AG09319 (cell line): ENCODE measurements around the gene ACSM2B.
"Not testable (repeated sequence)": the region's sequence is repeated elsewhere in the genome, so short reads cannot be mapped to it uniquely, and the experiment has no call there.

Experiments
- DNase-seq: peaks from one replicate; pipeline ENCODE4 v3.0.0-alpha.2; 2010; ENCODE audit warnings: low read depth; ENCODE audit errors: extremely low read depth
- TF ChIP-seq, protein P1 (sequence below): IDR thresholded peaks from 2 replicates; pipeline ENCODE4 v1.5.1; 2011; ENCODE audit warnings: low read depth, mild to moderate bottlenecking, inconsistent platforms, low read length, moderate library complexity

The ACSM2B gene

DNA sequence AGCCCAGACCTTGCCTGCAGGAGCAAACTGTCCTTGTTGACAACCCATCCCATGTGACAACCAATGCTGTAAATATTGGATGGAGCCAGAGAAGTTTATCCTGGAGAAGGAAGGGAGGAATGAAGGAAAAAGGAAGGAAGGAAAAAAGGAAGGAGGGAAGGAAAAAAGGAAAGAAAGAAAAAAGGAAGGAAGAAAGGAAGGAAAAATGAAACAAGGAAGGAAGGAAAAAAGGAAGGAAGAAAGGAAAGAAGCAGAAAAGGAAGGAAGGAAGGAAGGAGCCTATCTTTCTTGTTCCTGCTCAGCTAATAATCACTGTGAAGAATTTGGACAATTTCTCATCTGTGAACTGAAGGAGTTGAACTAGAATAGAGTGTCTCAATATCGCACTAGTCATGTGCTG, 56.1 kb downstream of the ACSM2B start:
- DNase-seq, result no peak
- TF ChIP-seq, protein P1, sequence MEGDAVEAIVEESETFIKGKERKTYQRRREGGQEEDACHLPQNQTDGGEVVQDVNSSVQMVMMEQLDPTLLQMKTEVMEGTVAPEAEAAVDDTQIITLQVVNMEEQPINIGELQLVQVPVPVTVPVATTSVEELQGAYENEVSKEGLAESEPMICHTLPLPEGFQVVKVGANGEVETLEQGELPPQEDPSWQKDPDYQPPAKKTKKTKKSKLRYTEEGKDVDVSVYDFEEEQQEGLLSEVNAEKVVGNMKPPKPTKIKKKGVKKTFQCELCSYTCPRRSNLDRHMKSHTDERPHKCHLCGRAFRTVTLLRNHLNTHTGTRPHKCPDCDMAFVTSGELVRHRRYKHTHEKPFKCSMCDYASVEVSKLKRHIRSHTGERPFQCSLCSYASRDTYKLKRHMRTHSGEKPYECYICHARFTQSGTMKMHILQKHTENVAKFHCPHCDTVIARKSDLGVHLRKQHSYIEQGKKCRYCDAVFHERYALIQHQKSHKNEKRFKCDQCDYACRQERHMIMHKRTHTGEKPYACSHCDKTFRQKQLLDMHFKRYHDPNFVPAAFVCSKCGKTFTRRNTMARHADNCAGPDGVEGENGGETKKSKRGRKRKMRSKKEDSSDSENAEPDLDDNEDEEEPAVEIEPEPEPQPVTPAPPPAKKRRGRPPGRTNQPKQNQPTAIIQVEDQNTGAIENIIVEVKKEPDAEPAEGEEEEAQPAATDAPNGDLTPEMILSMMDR, result no peak

DNA sequence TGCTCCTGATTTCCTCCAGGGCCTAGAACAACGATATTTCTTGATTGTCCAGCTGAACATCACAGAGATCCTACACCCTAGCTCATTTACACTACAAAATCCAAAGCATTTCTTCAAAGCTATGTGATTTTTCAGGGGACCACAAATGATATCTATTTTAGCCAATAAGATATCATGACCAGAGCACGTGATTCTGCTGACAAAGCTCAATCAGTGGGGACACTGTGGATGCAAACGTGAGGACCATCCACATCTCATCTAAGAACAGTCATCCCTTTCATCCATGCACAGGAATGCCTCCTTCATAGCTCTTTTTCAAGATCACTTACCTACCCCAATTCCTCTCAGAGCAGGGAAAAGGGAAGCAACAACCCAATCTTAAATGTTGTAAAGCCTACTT, 56.9 kb downstream of the ACSM2B start:
- TF ChIP-seq, protein P1, result no peak
- DNase-seq, result no peak

DNA sequence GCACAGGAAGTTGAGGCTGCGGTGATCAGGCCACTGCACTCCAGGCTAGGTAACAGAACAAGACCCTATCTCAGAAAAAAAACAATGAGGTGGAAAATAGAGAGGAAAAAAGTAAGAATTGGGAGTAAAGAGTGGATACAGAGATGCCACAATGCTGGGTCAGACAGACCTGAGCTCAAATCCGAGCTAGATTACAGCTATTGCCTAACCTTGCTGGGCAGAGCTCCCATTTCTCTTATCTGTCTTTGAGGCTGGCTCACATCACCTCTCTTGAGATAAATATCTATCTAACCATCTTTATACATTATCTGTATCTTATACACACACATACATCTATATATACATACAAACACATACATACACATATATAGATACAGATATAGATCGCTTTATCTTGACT, 59.0 kb downstream of the ACSM2B start:
- TF ChIP-seq, protein P1, result no peak
- DNase-seq, result no peak

DNA sequence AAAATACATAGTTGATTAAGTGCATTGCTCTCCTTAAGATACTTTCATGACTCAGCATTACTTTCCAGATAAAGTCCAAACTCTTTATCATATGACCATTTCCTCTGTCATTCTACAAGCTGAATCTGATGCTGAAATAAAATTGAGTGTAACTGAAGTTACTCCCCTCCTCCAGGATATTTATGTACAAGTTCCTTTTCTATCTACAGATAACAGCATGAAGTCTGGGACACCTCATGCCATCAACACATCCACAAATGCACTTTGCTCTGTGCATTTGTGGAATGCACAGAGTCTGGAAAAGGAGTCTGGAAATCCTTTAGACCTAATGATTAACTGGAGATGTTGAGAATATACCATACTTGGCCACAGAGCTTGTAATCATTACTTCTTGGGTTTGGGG, 60.5 kb downstream of the ACSM2B start:
- TF ChIP-seq, protein P1, result no peak
- DNase-seq, result no peak

DNA sequence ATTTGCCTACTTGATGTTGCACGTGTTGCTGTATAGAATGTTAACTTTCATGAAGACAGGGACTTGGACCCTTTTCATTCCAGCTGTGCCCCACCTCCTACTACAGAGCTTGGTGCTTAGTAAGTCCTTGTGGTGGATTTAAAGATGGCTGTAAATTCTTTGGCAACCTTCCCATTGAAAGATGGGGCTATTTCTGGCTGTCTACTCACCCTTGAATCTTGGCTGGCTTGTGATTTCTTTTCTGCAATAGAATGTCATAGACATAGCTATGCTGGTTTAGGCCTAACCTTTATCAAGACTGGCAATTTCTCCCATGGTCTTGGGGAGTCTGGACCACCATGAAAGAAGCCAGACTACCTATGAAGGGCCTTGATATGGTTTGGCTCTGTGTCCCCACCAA, 65.8 kb downstream of the ACSM2B start:
- DNase-seq, result no peak
- TF ChIP-seq, protein P1, result no peak

DNA sequence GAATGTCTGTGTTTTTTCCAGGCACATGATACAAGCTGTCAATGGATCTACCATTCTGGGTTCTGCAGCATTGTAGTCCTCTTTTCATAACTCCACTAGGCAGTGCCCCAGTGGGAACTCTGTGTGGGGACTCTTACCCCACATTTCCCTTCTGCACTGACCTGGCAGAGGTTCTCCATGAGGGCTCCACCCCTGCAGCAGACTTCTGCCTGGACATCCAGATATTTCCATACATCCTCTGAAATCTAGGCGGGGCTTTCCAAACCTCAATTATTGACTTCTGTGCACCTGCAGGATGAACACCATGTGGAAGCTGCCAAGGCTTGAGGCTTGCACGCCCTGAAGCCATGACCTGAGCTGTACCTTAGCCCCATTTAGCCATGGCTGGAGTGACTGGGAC, 68.9 kb downstream of the ACSM2B start:
- DNase-seq, result no peak
- TF ChIP-seq, protein P1, result no peak

DNA sequence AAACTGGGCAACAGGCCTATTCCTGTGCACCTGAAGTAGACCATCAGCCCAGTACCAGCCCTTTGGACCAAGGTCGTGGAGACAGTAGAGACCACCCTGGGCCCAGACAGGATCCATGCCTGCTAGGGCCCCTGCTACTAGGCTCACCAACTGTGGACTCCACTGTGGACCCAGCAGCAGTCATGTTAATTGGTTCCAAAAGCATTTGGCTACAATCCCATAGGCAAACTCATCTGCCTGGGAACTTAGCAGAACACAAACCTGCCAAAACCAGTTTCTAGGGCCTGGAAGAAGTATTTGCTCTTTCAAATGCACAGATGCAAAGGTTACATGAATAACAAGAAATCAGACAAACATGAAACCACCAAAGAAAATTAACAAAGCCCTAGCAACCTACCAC, 71.7 kb downstream of the ACSM2B start:
- DNase-seq, result no peak
- TF ChIP-seq, protein P1, result no peak

DNA sequence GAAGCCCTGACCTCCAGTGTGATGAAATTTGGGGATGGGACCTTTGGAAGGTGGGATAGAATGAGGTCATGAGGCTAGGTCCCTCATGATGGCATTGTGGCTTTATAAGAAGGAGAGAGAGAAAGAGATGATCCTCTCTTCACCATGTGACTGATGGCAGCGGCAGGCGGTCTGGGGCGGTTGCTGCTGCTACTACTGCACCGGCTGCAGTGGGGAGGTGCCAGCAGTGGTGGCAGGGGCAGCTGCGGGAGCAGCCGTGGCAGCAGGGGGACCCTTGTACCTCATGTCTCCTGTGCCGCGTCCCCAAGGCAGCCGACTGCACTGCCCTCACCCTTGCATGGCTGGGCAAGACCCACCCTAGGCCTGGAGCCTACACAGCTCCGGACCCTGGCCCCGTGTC, 84.7 kb downstream of the ACSM2B start:
- not testable (repeated sequence) for DNase-seq

DNA sequence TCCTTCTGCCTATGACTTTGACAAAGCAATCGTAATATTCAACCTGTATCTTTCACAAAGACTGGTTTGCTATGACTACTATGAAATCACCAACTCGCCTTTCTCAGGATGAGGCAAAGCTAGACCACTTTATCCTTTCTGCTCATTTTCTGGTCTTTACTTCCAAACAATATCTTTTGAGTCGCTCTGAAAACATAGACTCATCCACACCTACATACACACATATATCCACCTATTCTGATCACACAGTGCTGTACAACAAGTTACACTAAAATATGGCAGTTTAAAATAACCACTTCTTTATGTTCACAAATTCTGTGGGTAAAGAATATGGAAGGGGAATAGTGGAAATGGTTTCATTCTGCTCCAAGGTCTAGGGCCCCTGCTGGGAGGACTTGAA, 85.2 kb downstream of the ACSM2B start:
- DNase-seq, result not testable (repeated sequence)
